RWPE1 (cell line): Measurements from ENCODE around the gene TXK.

ENCODE experiments used
- CTCF ChIA-PET: fragments of 350-600 bp; sonication (Branson Sonifier 250); formaldehyde crosslinking; extraction: SDS; loops from one replicate; lab custom pipeline; 2021; lab: Yijun Ruan, JAX
- POLR2A ChIA-PET: fragments of 400-600 bp; formaldehyde crosslinking; extraction: SDS; loops from one replicate; lab custom pipeline; 2020; ENCODE audit warnings: antibody characterized with exemption; ENCODE audit not compliant: low non-redundant PET; lab: Yijun Ruan, JAX
- DNase-seq: peaks from one replicate; pipeline ENCODE4 v3.0.0; 2012; ENCODE audit warnings: low spot score
- H3K27ac ChIP-seq: fragments of 450-650 bp; 2 replicates; pipeline ENCODE4 v1.5.1; 2017
- TF ChIP-seq, protein P1 (sequence below): fragments of 450-650 bp; conservative IDR thresholded peaks from 2 replicates; pipeline ENCODE4 v1.5.1; 2017; ENCODE audit warnings: low read depth, mild to moderate bottlenecking

The TXK gene

DNA sequence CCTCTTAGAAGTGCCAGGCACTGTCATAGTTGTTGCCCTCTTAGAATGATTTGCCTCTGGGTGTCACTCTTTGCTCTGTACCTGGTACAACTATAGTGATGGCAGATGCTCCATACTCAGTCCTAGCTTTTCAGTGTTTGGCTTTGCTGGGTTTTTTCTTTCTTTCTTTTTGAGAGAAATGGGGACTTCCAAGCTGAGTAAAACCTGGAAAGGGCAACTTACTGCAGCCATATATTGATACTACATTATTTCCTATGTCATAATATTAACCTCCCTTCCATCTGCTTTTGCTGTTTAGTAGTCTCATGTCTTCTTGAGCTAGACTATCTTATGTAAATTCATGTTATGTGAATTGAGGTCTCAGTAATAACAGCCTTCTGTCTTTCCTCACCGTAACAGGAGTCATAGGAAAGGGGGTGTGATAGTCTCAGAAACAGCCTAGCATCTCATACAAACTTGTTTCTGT, 68.4 kb downstream of the TXK start:
- ChIA-PET CTCF (interaction anchor here (0.7 to 1.0 kb wide), 2 partner anchors 10 to 31 kb away, joined by 3 to 4 read pairs; no protein-coding TSS in a partner anchor), POLR2A (no interaction called here)
- TF ChIP-seq, protein P1, sequence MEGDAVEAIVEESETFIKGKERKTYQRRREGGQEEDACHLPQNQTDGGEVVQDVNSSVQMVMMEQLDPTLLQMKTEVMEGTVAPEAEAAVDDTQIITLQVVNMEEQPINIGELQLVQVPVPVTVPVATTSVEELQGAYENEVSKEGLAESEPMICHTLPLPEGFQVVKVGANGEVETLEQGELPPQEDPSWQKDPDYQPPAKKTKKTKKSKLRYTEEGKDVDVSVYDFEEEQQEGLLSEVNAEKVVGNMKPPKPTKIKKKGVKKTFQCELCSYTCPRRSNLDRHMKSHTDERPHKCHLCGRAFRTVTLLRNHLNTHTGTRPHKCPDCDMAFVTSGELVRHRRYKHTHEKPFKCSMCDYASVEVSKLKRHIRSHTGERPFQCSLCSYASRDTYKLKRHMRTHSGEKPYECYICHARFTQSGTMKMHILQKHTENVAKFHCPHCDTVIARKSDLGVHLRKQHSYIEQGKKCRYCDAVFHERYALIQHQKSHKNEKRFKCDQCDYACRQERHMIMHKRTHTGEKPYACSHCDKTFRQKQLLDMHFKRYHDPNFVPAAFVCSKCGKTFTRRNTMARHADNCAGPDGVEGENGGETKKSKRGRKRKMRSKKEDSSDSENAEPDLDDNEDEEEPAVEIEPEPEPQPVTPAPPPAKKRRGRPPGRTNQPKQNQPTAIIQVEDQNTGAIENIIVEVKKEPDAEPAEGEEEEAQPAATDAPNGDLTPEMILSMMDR, result no peak
- no peak for DNase-seq
- no peak overlapping the region for H3K27ac ChIP-seq

DNA sequence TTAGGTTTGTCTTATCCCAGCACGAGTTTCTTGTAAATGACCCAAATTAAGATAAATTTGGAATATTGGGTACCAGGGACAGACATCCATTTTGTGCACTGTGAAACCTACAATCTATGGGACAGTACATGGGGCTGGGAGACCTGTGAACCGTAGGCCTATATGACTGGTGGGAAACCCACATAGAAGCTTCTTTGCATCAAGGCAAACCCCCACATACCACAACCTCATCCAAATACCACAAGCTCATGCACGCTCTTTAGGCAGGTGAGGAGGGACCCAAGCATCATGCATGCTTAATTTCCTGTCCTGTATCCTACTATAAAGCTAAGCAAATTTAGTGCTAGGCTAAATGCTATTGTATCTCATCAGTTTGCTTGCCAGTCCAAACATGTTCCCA, 69.7 kb downstream of the TXK start:
- no peak overlapping the region for H3K27ac ChIP-seq
- POLR2A ChIA-PET, result no interaction called here
- CTCF ChIA-PET, result no interaction called here
- DNase-seq, result no peak
- TF ChIP-seq, protein P1, result no peak

DNA sequence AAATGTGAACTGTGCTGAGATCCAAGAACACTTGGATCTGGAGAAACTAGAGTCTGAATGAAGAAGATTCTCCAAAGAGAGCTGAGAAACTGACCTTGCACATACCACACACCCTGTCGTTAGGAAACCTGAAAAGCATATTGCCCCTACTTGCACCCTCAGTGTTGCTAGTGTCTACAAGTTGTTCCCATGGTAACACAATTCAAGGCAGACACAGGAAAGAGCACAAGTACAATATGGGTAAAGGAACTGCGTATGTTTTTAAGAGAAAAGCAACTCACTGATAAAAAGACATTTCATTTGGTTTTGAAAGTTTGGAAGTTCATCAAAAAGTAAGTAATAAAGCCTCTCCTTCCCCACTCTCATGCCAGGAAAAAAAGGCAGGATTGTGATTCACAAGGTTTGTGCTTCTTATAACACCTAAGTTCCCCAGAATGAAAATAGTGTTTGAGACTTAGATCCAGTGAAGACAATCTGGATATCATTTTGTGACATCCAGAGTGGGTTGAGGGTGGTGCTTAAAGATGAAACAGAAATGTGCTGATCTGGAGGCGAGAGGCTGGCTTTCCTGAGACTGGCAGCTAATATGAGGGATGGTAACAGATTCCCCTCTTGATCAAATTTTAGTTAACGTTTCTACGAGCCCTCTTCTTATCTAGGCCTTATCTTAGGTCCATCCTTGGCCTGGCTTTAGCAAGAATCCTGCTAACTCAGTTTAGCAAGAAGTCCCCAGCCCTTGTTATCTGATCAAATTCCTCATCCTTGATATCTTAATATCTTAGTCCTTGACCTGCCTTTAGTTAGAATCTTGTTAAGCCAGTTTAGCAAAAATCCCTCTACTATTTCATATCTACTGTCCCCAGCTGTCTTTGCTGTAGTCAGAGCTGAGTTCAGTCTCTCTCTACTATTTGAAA, 75.2 kb downstream of the TXK start:
- POLR2A ChIA-PET, result no interaction called here

DNA sequence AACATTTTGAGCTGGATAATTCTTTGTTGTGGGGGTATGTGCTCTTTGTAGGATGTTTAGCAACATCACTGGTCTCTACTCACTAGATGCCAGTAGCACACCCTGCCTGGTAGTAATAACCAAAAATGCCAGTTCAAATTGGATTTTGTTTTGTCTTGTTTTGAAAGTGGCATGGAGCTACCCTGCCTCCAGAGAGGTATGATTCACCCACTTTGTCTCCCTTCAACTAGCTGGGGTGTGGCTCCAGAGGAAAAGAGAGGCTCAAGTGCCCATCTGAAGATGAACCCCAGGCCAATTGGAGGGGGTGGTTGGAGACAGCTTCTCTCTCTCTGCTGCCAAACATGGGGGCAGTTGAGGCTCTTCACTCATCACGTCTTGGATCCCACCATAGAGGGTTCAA, 83.0 kb downstream of the TXK start:
- POLR2A ChIA-PET, result no interaction called here

More for the DNA sequence above, 75.2 kb downstream of the TXK start:
- CTCF ChIA-PET, result interaction anchor here (0.6 kb wide), 1 partner anchor 226 kb away, joined by 3 read pairs; no protein-coding TSS in a partner anchor
- no peak for DNase-seq
- no peak overlapping the region for H3K27ac ChIP-seq
- TF ChIP-seq, protein P1, result no peak

DNA sequence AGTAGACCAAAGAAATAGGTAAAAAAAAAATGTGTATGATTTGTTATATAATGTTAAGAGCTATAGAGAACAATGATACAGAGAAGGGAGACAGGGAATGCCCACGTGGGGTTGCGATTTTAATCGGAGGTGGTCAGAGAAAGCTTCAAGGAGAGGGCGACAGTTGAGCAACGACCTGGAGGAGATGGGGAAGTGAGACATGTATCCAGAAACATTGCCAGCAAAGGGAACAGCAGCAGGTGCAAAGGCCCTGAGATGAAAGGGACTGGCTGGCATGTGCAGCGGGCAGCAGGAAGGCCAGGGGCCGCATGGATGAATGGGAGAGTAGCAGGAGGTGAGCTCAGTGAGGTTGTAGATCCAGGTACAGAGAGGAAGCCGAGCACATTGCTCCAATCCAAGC, 84.6 kb downstream of the TXK start:
- no peak overlapping the region for H3K27ac ChIP-seq
- POLR2A ChIA-PET, result no interaction called here
- TF ChIP-seq, protein P1, result no peak
- CTCF ChIA-PET, result no interaction called here
- DNase-seq, result no peak

More for the DNA sequence above, 83.0 kb downstream of the TXK start:
- TF ChIP-seq, protein P1, result no peak
- no peak overlapping the region for H3K27ac ChIP-seq
- no peak for DNase-seq
- CTCF ChIA-PET, result interaction anchor here (1.1 to 1.3 kb wide), 2 partner anchors 47 to 118 kb away, joined by 3 to 4 read pairs; no protein-coding TSS in a partner anchor

DNA sequence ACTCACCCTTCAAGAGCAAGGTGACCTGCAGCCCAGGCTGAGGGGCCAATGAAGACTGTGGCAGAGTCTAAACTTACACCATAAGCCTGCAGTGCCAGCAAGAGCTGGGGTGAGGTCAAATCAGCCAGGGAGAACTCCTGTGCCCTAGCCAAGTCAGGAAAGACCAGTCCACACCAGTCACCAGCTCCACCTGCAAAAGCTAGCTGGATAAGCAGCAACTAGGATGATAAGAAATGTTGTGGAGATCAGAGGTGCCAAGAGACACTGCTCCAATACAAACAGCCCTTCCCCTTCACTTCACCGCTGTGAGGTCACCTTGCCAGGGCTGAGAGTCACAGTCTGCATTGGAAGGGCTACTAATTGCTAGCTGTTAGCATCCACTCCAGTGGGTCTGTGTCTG, 86.2 kb downstream of the TXK start:
- TF ChIP-seq, protein P1, result no peak
- CTCF ChIA-PET, result interaction anchor here (0.5 kb wide), 1 partner anchor 61 kb away, joined by 3 read pairs; no protein-coding TSS in a partner anchor
- POLR2A ChIA-PET, result no interaction called here

More for the DNA sequence above, 86.2 kb downstream of the TXK start:
- no peak overlapping the region for H3K27ac ChIP-seq
- no peak for DNase-seq
